Epithelial cell of proximal tubule (primary cell): ENCODE measurements around the gene ACSS1. TPM values are rescaled to one million over a fixed set of nuclear protein-coding genes. Genes with fewer than 3 reads are reported as not detected.
"Not testable (repeated sequence)": the region's sequence is repeated elsewhere in the genome, so short reads cannot be mapped to it uniquely, and the experiment has no call there.

Source experiments
- DNase-seq: peaks from one replicate; pipeline ENCODE4 v3.0.0-alpha.2; 2011; ENCODE audit warnings: low read depth
- H3K4me3 ChIP-seq: 2 replicates; pipeline ENCODE4 v1.5.1; 2011; ENCODE audit warnings: low read depth, mild to moderate bottlenecking, low read length
- CTCF ChIP-seq: conservative IDR thresholded peaks from 2 replicates; pipeline ENCODE4 v1.5.1; 2012; ENCODE audit warnings: low read depth, mild to moderate bottlenecking, low read length
- total RNA-seq: library from RNA; depleted of rRNA; stranded (reverse); fragments of >200 nt; gene quantifications from 2 replicates; pipeline ENCODE4 v1.2.3, GENCODE V29; 2015

The ACSS1 gene
- total RNA-seq, 1 donor from 2014 or later: 3.9 TPM

- TF ChIP-seq CTCF: no peak
- DNase-seq: no peak
- H3K4me3 ChIP-seq: no peak overlapping the region
Observed at GRCh38 chr20:25005661-25006060, 52.3 kb downstream of the ACSS1 start.

- H3K4me3 ChIP-seq: no peak overlapping the region
- no peak for TF ChIP-seq CTCF
- no peak for DNase-seq
Observed at GRCh38 chr20:25005220-25005619, 52.7 kb downstream of the ACSS1 start.

- TF ChIP-seq CTCF: no peak
- H3K4me3 ChIP-seq: no peak overlapping the region
- DNase-seq: no peak
Observed at GRCh38 chr20:25003002-25003401, 54.9 kb downstream of the ACSS1 start.

- not testable (repeated sequence) for DNase-seq
Observed at GRCh38 chr20:25001323-25001722, 56.6 kb downstream of the ACSS1 start.

GRCh38 chr20:25000268-25000801 lies 57.6 kb downstream of the ACSS1 start:
- no peak for DNase-seq
- H3K4me3 ChIP-seq: no peak overlapping the region
- peak; percentile 26 for TF ChIP-seq CTCF

More at GRCh38 chr20:25001323-25001722, 56.6 kb downstream of the ACSS1 start:
- not testable (repeated sequence) for H3K4me3 ChIP-seq

GRCh38 chr20:24999568-24999967 lies 58.4 kb downstream of the ACSS1 start:
- TF ChIP-seq CTCF: no peak
- no peak overlapping the region for H3K4me3 ChIP-seq
- DNase-seq: no peak

GRCh38 chr20:24998631-24999445 lies 59.1 kb downstream of the ACSS1 start:
- no peak overlapping the region for H3K4me3 ChIP-seq
- no peak for DNase-seq
- TF ChIP-seq CTCF: no peak
